Measurements from ENCODE around the gene MDGA2.

- TF ChIP-seq EZH2 (IDR thresholded peaks at IDR 0.05; ENCODE audit: low read depth): no peak
- TF ChIP-seq CTCF (conservative IDR thresholded peaks at IDR 0.05): no peak
Measured at GRCh38 chr14:47008732-47009131, 666.7 kb downstream of the MDGA2 start.
